HepG2 (cell line): ENCODE measurements around the gene CDC37. TPM values are rescaled to one million over a fixed set of nuclear protein-coding genes. Genes with fewer than 3 reads are reported as not detected.

Source experiments
- ATAC-seq: fragments of 200-7000 bp; cut with Tn5 transposase; 3 replicates; pipeline ENCODE4 v1.9.1; 2020; ENCODE audit warnings: mild to moderate bottlenecking, moderate library complexity
- BruUV-seq: library from RNA; stranded (reverse); fragments of 400-500 nt; replicated peaks from 2 replicates; lab custom pipeline; 2021; lab: Mats Ljungman, UMichigan
- CTCF ChIA-PET: fragments of 300-600 bp; formaldehyde crosslinking; extraction: SDS; loops from one replicate; lab custom pipeline; 2021; ENCODE audit warnings: low total read pairs, inconsistent platforms, low intra/inter-chr PET ratio; lab: Yijun Ruan, JAX
- POLR2A ChIA-PET: fragments of 350-600 bp; sonication (Branson Sonifier 250); formaldehyde crosslinking; loops from one replicate; lab custom pipeline; 2020; ENCODE audit warnings: antibody characterized with exemption, inconsistent platforms; lab: Yijun Ruan, JAX
- DNase-seq: peaks from one replicate; pipeline ENCODE4 v3.0.0-alpha.2; 2015; ENCODE audit warnings: low spot score
- FAIRE-seq: peaks from 3 replicates; lab custom pipeline; 2011; peaks lifted over from hg19 to GRCh38; lab: Jason Lieb, UNC
- H2AFZ ChIP-seq: one replicate; pipeline ENCODE4 v1.6.1; 2011; ENCODE audit warnings: low read length, inconsistent platforms
- H3K27ac ChIP-seq: fragments of 300-600 bp; 3 replicates; pipeline ENCODE4 v1.8.0; 2011; ENCODE audit warnings: mixed run types, mild to moderate bottlenecking, mixed read lengths, low read length, inconsistent platforms; ENCODE audit not compliant: insufficient read depth; ENCODE audit errors: extremely low read length
- H3K27me3 ChIP-seq, 2 experiments: fragments of 200-600 bp in 1 of 2; 2 replicates in 1 of 2; 3 replicates in 1 of 2; pipeline versions ENCODE4 v1.6.0 to v1.8.0; 2011; ENCODE audit warnings: low read length in 2 of 2, mild to moderate bottlenecking in 2 of 2, moderate library complexity in 2 of 2, inconsistent platforms in 1 of 2; ENCODE audit not compliant: insufficient read depth in 2 of 2, control insufficient read depth in 1 of 2
- H3K36me3 ChIP-seq, 2 experiments: fragments of 200-600 bp in 1 of 2; replicated peaks in 1 of 2; 2 replicates in 1 of 2; 3 replicates in 1 of 2; pipeline versions ENCODE4 v1.5.1 to v1.8.0; 2011; ENCODE audit warnings: low read length in 2 of 2, inconsistent platforms in 1 of 2; ENCODE audit not compliant: insufficient read depth in 2 of 2, control insufficient read depth in 1 of 2
- H3K4me1 ChIP-seq: 2 replicates; pipeline ENCODE4 v1.5.1; 2012; ENCODE audit warnings: low read length, inconsistent platforms; ENCODE audit not compliant: insufficient read depth
- H3K4me2 ChIP-seq: 2 replicates; pipeline ENCODE4 v1.6.0; 2011; ENCODE audit warnings: low read depth, low read length, inconsistent platforms
- H3K4me3 ChIP-seq, 3 experiments: fragments of 200-600 bp in 1 of 3; sonication (generic), shearing (Covaris generic) in 1 of 3; replicated peaks in 1 of 3; 2 replicates each; pipeline ENCODE4 v1.5.1; 2011 to 2016; ENCODE audit warnings: low read length in 3 of 3, inconsistent platforms in 2 of 3, low read depth in 2 of 3, mild to moderate bottlenecking in 2 of 3, control low read depth in 1 of 3, mixed read lengths in 1 of 3; ENCODE audit not compliant: insufficient read depth in 1 of 3
- H3K79me2 ChIP-seq: one replicate; pipeline ENCODE4 v1.6.1; 2011; ENCODE audit warnings: low read length, inconsistent platforms; ENCODE audit not compliant: insufficient read depth
- H3K9ac ChIP-seq: 2 replicates; pipeline ENCODE4 v1.6.0; 2011; ENCODE audit warnings: mild to moderate bottlenecking, low read depth, low read length, inconsistent platforms; ENCODE audit not compliant: insufficient read depth
- H3K9me3 ChIP-seq: 2 replicates; pipeline ENCODE4 v1.5.1; 2012; ENCODE audit warnings: mild to moderate bottlenecking, low read length
- H4K20me1 ChIP-seq: 2 replicates; pipeline ENCODE4 v1.6.0; 2011; ENCODE audit warnings: inconsistent platforms, mild to moderate bottlenecking, low read length, moderate library complexity; ENCODE audit not compliant: insufficient read depth
- ELF4 ChIP-seq: sonication (generic); formaldehyde crosslinking; IDR thresholded peaks from 2 replicates; pipeline ENCODE4 v1.5.0; 2020; ENCODE audit warnings: missing genetic modification reagents, mild to moderate bottlenecking, moderate library complexity, borderline replicate concordance
- MTA1 ChIP-seq: sonication (generic); formaldehyde crosslinking; IDR thresholded peaks from 2 replicates; pipeline ENCODE4 v1.4.0; 2020; ENCODE audit warnings: missing genetic modification reagents, mild to moderate bottlenecking, borderline replicate concordance
- SMAD1 ChIP-seq: sonication (generic); formaldehyde crosslinking; IDR thresholded peaks from 2 replicates; pipeline ENCODE4 v1.4.0; 2020; ENCODE audit warnings: missing genetic modification reagents, low read depth, mild to moderate bottlenecking, borderline replicate concordance
- ZEB1 ChIP-seq: IDR thresholded peaks from 2 replicates; pipeline ENCODE4 v1.6.1; 2012; ENCODE audit warnings: mild to moderate bottlenecking, low read depth, inconsistent platforms; ENCODE audit not compliant: insufficient replicate concordance
- WGBS: methylation state at CpG from one replicate; pipeline ENCODE4 v1.1.6; 2017; ENCODE audit warnings: low lambda C conversion rate; 5-methylcytosine and 5-hydroxymethylcytosine counted together
- in situ Hi-C: cut with HindIII; loops from 2 replicates; pipeline ENCODE4 v1.10.0; 2017; ENCODE audit warnings: low pct_unique_long_range_greater_than_20kb; ENCODE audit not compliant: extremely low pct_ligation_motif_present
- intact Hi-C: fragments of 100-400 bp; cut with micrococcal nuclease; formaldehyde crosslinking; loops from one replicate; pipeline ENCODE4 v1.10.0; 2022; ENCODE audit not compliant: unreplicated experiment
- polyA plus RNA-seq, 8 experiments: library from polyadenylated mRNA; depleted of rRNA in 3 of 8; stranded (reverse) in 7 of 8; unstranded in 1 of 8; fragments of >200 nt; fragmentation: Illumina TruSeq in 4 of 8; extraction: Trizol in 4 of 8; gene quantifications; 2 replicates each; pipeline versions ENCODE4 v1.2.1 to v1.2.3, GENCODE V29; 2011 to 2016; ENCODE audit warnings: low read depth in 4 of 8, missing spikeins in 1 of 8, mixed read lengths in 1 of 8; ENCODE audit not compliant: insufficient read depth in 1 of 8
- total RNA-seq, 5 experiments: library from RNA; depleted of rRNA; stranded (reverse); fragments of >200 nt; fragmentation: Illumina TruSeq; extraction: Trizol; gene quantifications; 2 replicates each; pipeline ENCODE4 v1.2.3, GENCODE V29; 2016; ENCODE audit warnings: low read depth in 1 of 5
- TF ChIP-seq, protein P1 (sequence below): IDR thresholded peaks from 2 replicates; pipeline ENCODE4 v1.6.1; 2016; ENCODE audit warnings: low read depth, missing genetic modification reagents, missing compliant biosample characterization
- TF ChIP-seq, protein P2 (sequence below): sonication (generic); formaldehyde crosslinking; IDR thresholded peaks from 2 replicates; pipeline ENCODE4 v1.8.1; 2022; ENCODE audit warnings: mild to moderate bottlenecking, missing genetic modification reagents

The CDC37 gene
- total and polyA plus RNA-seq, 2 of the 13 experiments (the other 11 are each of a cell fraction or from before 2014, with no cell fraction given): 158 to 177 TPM

DNA sequence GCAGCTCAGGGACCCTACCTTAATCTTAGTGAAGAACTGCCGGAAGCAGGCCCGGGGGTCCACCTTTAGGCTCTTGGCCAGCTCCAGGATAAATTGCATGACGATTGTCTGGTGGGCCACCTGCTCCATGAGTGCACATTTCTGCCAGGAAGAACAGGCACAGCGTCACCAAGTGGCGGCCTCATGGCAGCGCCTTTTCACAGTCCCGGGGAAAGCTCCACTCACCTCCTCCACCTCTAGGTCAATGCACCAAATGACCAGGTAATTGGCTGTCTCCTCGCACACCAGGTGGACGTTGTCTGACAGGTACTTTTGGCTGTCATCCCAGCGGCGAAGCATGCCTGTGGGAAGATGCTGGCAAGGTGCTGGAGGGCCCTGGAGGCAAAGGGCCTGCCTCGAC lies 8.3 kb downstream of the CDC37 start:
- no peaks in the 10 kb centered on the region for H3K4me1 ChIP-seq
- ChIA-PET POLR2A (interaction anchor here (1.6 kb wide), 1 partner anchor 13 kb away, joined by 3 read pairs; no protein-coding TSS in a partner anchor), CTCF (no interaction called here)
- no peak overlapping the region for H3K4me3 ChIP-seq
- H3K9me3 ChIP-seq: no peaks in the 10 kb centered on the region
- no peak overlapping the region for H2AFZ ChIP-seq
- no peak overlapping the region for H3K9ac ChIP-seq
- no peaks in the 10 kb centered on the region for H3K27me3 ChIP-seq
- peaks cover 16% of the 10 kb centered on the region for H3K79me2 ChIP-seq
- intact Hi-C loops (no loop called here), in situ Hi-C loops (loop anchor here (10.0 kb wide), 1 partner anchor 460 kb away; the partner anchor contains the start of gene OLFM2)
- FAIRE-seq: no peak
- BruUV-seq: no TSS peak
- 100% methylated on average over 7 of the region's 12 CpGs for WGBS
- TF ChIP-seq, protein P1, sequence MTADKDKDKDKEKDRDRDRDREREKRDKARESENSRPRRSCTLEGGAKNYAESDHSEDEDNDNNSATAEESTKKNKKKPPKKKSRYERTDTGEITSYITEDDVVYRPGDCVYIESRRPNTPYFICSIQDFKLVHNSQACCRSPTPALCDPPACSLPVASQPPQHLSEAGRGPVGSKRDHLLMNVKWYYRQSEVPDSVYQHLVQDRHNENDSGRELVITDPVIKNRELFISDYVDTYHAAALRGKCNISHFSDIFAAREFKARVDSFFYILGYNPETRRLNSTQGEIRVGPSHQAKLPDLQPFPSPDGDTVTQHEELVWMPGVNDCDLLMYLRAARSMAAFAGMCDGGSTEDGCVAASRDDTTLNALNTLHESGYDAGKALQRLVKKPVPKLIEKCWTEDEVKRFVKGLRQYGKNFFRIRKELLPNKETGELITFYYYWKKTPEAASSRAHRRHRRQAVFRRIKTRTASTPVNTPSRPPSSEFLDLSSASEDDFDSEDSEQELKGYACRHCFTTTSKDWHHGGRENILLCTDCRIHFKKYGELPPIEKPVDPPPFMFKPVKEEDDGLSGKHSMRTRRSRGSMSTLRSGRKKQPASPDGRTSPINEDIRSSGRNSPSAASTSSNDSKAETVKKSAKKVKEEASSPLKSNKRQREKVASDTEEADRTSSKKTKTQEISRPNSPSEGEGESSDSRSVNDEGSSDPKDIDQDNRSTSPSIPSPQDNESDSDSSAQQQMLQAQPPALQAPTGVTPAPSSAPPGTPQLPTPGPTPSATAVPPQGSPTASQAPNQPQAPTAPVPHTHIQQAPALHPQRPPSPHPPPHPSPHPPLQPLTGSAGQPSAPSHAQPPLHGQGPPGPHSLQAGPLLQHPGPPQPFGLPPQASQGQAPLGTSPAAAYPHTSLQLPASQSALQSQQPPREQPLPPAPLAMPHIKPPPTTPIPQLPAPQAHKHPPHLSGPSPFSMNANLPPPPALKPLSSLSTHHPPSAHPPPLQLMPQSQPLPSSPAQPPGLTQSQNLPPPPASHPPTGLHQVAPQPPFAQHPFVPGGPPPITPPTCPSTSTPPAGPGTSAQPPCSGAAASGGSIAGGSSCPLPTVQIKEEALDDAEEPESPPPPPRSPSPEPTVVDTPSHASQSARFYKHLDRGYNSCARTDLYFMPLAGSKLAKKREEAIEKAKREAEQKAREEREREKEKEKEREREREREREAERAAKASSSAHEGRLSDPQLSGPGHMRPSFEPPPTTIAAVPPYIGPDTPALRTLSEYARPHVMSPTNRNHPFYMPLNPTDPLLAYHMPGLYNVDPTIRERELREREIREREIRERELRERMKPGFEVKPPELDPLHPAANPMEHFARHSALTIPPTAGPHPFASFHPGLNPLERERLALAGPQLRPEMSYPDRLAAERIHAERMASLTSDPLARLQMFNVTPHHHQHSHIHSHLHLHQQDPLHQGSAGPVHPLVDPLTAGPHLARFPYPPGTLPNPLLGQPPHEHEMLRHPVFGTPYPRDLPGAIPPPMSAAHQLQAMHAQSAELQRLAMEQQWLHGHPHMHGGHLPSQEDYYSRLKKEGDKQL (CRISPR knock-in tag): no peak
- TF ChIP-seq, protein P2, sequence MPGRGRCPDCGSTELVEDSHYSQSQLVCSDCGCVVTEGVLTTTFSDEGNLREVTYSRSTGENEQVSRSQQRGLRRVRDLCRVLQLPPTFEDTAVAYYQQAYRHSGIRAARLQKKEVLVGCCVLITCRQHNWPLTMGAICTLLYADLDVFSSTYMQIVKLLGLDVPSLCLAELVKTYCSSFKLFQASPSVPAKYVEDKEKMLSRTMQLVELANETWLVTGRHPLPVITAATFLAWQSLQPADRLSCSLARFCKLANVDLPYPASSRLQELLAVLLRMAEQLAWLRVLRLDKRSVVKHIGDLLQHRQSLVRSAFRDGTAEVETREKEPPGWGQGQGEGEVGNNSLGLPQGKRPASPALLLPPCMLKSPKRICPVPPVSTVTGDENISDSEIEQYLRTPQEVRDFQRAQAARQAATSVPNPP (CRISPR knock-in tag): no peak
- no peak for TF ChIP-seq ZEB1
- TF ChIP-seq ELF4 (CRISPR knock-in tag): no peak
- no peak for TF ChIP-seq SMAD1
- no peak for TF ChIP-seq MTA1
- 0 out of 2 replicates have a peak, but pooled peaks cover 7% of the 10 kb centered on the region for H4K20me1 ChIP-seq
- ATAC-seq: no peak
- peaks cover 16 to 64% of the 10 kb centered on the region in 2 experiments; a peak in 4 of 5 replicates for H3K36me3 ChIP-seq
- H3K4me2 ChIP-seq: no peak overlapping the region
- no peak for DNase-seq
- no peak overlapping the region for H3K27ac ChIP-seq
